ENCODE data around the gene TMEM253. TPM values are rescaled to one million over a fixed set of nuclear protein-coding genes. Genes with fewer than 3 reads are reported as not detected.

Gene TMEM253
- polyA plus RNA-seq, 3 donors, result 0.05 TPM; not detected in 2

GRCh38 chr14:21091821-21092272 lies 9.0 kb upstream of the TMEM253 start:
- H3K9me3 ChIP-seq (replicated peaks in 1 of 2; ENCODE audit: control insufficient read depth in 1 of 2, insufficient read depth in 1 of 2, low read length in 2 of 2), result no peaks in the 10 kb centered on the region
- H3K4me1 Mint-ChIP-seq, result peaks cover 20% of the 10 kb centered on the region
- 97% methylated on average over 34 of the region's 42 CpGs for WGBS (ENCODE audit: insufficient coverage)
- H3K4me3 ChIP-seq (replicated peaks in 1 of 3; ENCODE audit: low read depth in 2 of 3, low read length in 3 of 3), result no peak overlapping the region
- H3K4me3 Mint-ChIP-seq, result no peak overlapping the region
- no peak for TF ChIP-seq CTCF (IDR thresholded peaks at IDR 0.05)
- H3K79me2 ChIP-seq (ENCODE audit: insufficient read depth, low read length), result no peaks in the 10 kb centered on the region
- peaks cover 21 to 41% of the 10 kb centered on the region in 2 donors for H3K36me3 Mint-ChIP-seq
- peaks cover 0 to 4% (median 0%) of the 10 kb centered on the region in 7 donors for H3K9me3 Mint-ChIP-seq
- peaks cover 13 to 23% of the 10 kb centered on the region in 2 donors for H3K4me1 ChIP-seq (ENCODE audit: control insufficient read depth in 1 of 2, insufficient read depth in 2 of 2, low read length in 2 of 2)
- H3K27ac Mint-ChIP-seq, result peak overlapping the region in 3 of 7 donors; percentile 47 to 87 (median 59)
- no peak overlapping the region for H3K4me2 ChIP-seq (replicated peaks; ENCODE audit: extremely low read depth, low read length, poor library complexity, severe bottlenecking)
- H3K36me3 ChIP-seq (replicated peaks in 1 of 2; ENCODE audit: control insufficient read depth in 1 of 2, insufficient read depth in 2 of 2, low read length in 2 of 2), result peaks cover 14 to 38% of the 10 kb centered on the region in 2 donors
- H2AFZ ChIP-seq (ENCODE audit: insufficient read depth, low read depth, low read length, poor library complexity, severe bottlenecking), result no peak overlapping the region
- no peak for DNase-seq
- H3K9ac ChIP-seq (ENCODE audit: insufficient read depth, low read length, poor library complexity, severe bottlenecking), result no peak overlapping the region
- H3K27ac ChIP-seq (ENCODE audit: low read depth in 1 of 2, low read length in 2 of 2), result no peak overlapping the region
- intact Hi-C loops (cut with micrococcal nuclease), result loop anchor here (1.0 to 10.0 kb wide), 5 partner anchors 15 to 407 kb away; partner anchors contain the start of genes ANG (in 1 of the 2) and RNASE4 (in 1 of the 2)
- peaks cover 12% of the 10 kb centered on the region for H4K20me1 ChIP-seq (ENCODE audit: insufficient read depth, low read length)
- H3K27me3 Mint-ChIP-seq (ENCODE audit: low read depth in 3 of 3), result no peaks in the 10 kb centered on the region
- no peaks in the 10 kb centered on the region for H3K27me3 ChIP-seq (ENCODE audit: control insufficient read depth in 2 of 2, insufficient read depth in 2 of 2, low read length in 2 of 2)

GRCh38 chr14:21092273-21093011 lies 8.4 kb upstream of the TMEM253 start:
- Histone ChIP-seq H3K9me3 (replicated peaks in 1 of 2; ENCODE audit: control insufficient read depth in 1 of 2, insufficient read depth in 1 of 2, low read length in 2 of 2) (no peaks in the 10 kb centered on the region), H3K36me3 (replicated peaks in 1 of 2; ENCODE audit: control insufficient read depth in 1 of 2, insufficient read depth in 2 of 2, low read length in 2 of 2) (peaks cover 14 to 35% of the 10 kb centered on the region in 2 donors), H4K20me1 (ENCODE audit: insufficient read depth, low read length) (peaks cover 12% of the 10 kb centered on the region), H3K79me2 (ENCODE audit: insufficient read depth, low read length) (no peaks in the 10 kb centered on the region), H3K4me1 (ENCODE audit: control insufficient read depth in 1 of 2, insufficient read depth in 2 of 2, low read length in 2 of 2) (peaks cover 9 to 20% of the 10 kb centered on the region in 2 donors), H3K4me2 (replicated peaks; ENCODE audit: extremely low read depth, low read length, poor library complexity, severe bottlenecking) (no peak overlapping the region), H3K27me3 (ENCODE audit: control insufficient read depth in 2 of 2, insufficient read depth in 2 of 2, low read length in 2 of 2) (no peaks in the 10 kb centered on the region), H2AFZ (ENCODE audit: insufficient read depth, low read depth, low read length, poor library complexity, severe bottlenecking) (no peak overlapping the region), H3K9ac (ENCODE audit: insufficient read depth, low read length, poor library complexity, severe bottlenecking) (no peak overlapping the region), H3K4me3 (replicated peaks in 1 of 3; ENCODE audit: low read depth in 2 of 3, low read length in 3 of 3) (no peak overlapping the region), H3K27ac (ENCODE audit: low read depth in 1 of 2, low read length in 2 of 2) (no peak overlapping the region)
- H3K4me1 Mint-ChIP-seq, result peaks cover 21% of the 10 kb centered on the region
- intact Hi-C loops (cut with micrococcal nuclease), result loop anchor here (1.0 to 10.0 kb wide), 4 partner anchors 14 to 408 kb away; partner anchors contain the start of genes ANG (in 1 of the 2) and RNASE4 (in 1 of the 2)
- H3K36me3 Mint-ChIP-seq, result peaks cover 19 to 37% of the 10 kb centered on the region in 2 donors
- H3K27me3 Mint-ChIP-seq (ENCODE audit: low read depth in 3 of 3), result peaks cover 3 to 5% (median 3%) of the 10 kb centered on the region in 3 donors
- WGBS (ENCODE audit: insufficient coverage), result 49% methylated on average over 59 of the region's 59 CpGs
- peak overlapping the region in 2 of 7 donors; percentile 15 to 84 for H3K27ac Mint-ChIP-seq
- H3K4me3 Mint-ChIP-seq, result no peak overlapping the region
- peak; percentile 100 for TF ChIP-seq CTCF (IDR thresholded peaks at IDR 0.05)
- peak; percentile 75 to 85 (median 81) for DNase-seq
- peaks cover 0 to 4% (median 0%) of the 10 kb centered on the region in 7 donors for H3K9me3 Mint-ChIP-seq

All from CD14-positive monocyte (primary cell).